K562 (cell line): Measurements from ENCODE around the gene HDAC6. TPM values are rescaled to one million over a fixed set of nuclear protein-coding genes. Genes with fewer than 3 reads are reported as not detected.

ENCODE experiments used
- ATF6 ChIP-seq: sonication (generic); formaldehyde crosslinking; IDR thresholded peaks from 2 replicates; pipeline ENCODE4 v1.4.0; 2020; ENCODE audit warnings: mild to moderate bottlenecking, missing genetic modification reagents
- CLOCK ChIP-seq: fragments of 250-450 bp; sonication (Bioruptor Pico); IDR thresholded peaks from 2 replicates; pipeline ENCODE4 v1.4.0; 2020; ENCODE audit warnings: mild to moderate bottlenecking, moderate library complexity, borderline replicate concordance
- HBP1 ChIP-seq: fragments of 450-650 bp; formaldehyde crosslinking; IDR thresholded peaks from 2 replicates; pipeline ENCODE4 v1.4.0; 2022; ENCODE audit warnings: missing genetic modification characterization
- ILK ChIP-seq: fragments of 450-650 bp; IDR thresholded peaks from 2 replicates; pipeline ENCODE4 v1.6.1; 2016; ENCODE audit warnings: missing genetic modification characterization, low read depth, mild to moderate bottlenecking, missing compliant biosample characterization, moderate library complexity, borderline replicate concordance
- KLF6 ChIP-seq: fragments of 250-450 bp; sonication (Bioruptor Pico); IDR thresholded peaks from 2 replicates; pipeline ENCODE4 v1.4.0; 2020; ENCODE audit warnings: mild to moderate bottlenecking, moderate library complexity, borderline replicate concordance
- MIER1 ChIP-seq: fragments of 450-650 bp; IDR thresholded peaks from 2 replicates; pipeline ENCODE4 v1.6.1; 2016; ENCODE audit warnings: antibody characterized with exemption, mild to moderate bottlenecking, low read depth
- MITF ChIP-seq: IDR thresholded peaks from 2 replicates; pipeline ENCODE4 v1.6.1; 2014; ENCODE audit warnings: antibody characterized with exemption
- MXI1 ChIP-seq: IDR thresholded peaks from 2 replicates; pipeline ENCODE4 v1.6.1; 2011; ENCODE audit warnings: low read depth, mild to moderate bottlenecking, improper control_type of control experiment, low read length
- MYNN ChIP-seq, 2 experiments: sonication (generic); formaldehyde crosslinking in 1 of 2; IDR thresholded peaks; 2 replicates each; pipeline versions ENCODE4 v1.5.0 to v1.6.1; 2016 to 2020; ENCODE audit warnings: antibody characterized with exemption in 1 of 2, missing genetic modification reagents in 1 of 2
- NR4A1 ChIP-seq, 2 experiments: fragments of 250-450 bp in 1 of 2; fragments of 450-650 bp in 1 of 2; sonication (Bioruptor Pico) in 1 of 2; IDR thresholded peaks; 2 replicates each; pipeline versions ENCODE4 v1.4.0 to v1.6.1; 2016 to 2020; ENCODE audit warnings: mild to moderate bottlenecking in 2 of 2, missing compliant biosample characterization in 1 of 2, missing genetic modification characterization in 1 of 2, moderate library complexity in 1 of 2
- PYGO2 ChIP-seq: fragments of 450-650 bp; IDR thresholded peaks from 2 replicates; pipeline ENCODE4 v1.6.1; 2016; ENCODE audit warnings: mild to moderate bottlenecking, missing genetic modification characterization, moderate library complexity, missing compliant biosample characterization
- TCF3 ChIP-seq: sonication (generic); formaldehyde crosslinking; IDR thresholded peaks from 2 replicates; pipeline ENCODE4 v1.4.0; 2020; ENCODE audit warnings: mild to moderate bottlenecking, missing genetic modification reagents
- ZBTB7A ChIP-seq: IDR thresholded peaks from 2 replicates; pipeline ENCODE4 v1.6.1; 2011; ENCODE audit warnings: low read depth, mild to moderate bottlenecking, low read length, moderate library complexity, borderline replicate concordance; ENCODE audit not compliant: control insufficient read depth
- ZBTB9 ChIP-seq: fragments of 450-650 bp; formaldehyde crosslinking; IDR thresholded peaks from 2 replicates; pipeline ENCODE4 v1.4.0; 2020; ENCODE audit warnings: mild to moderate bottlenecking, moderate library complexity
- ZNF12 ChIP-seq: sonication (generic); formaldehyde crosslinking; IDR thresholded peaks from 2 replicates; pipeline ENCODE4 v1.4.0; 2020; ENCODE audit warnings: mild to moderate bottlenecking, missing genetic modification reagents
- ZNF239 ChIP-seq: fragments of 250-450 bp; sonication (Bioruptor Pico); IDR thresholded peaks from 2 replicates; pipeline ENCODE4 v1.4.0; 2020; ENCODE audit warnings: mild to moderate bottlenecking
- ZNF785 ChIP-seq: fragments of 250-450 bp; sonication (Bioruptor Pico); IDR thresholded peaks from 2 replicates; pipeline ENCODE4 v1.4.0; 2020; ENCODE audit warnings: mild to moderate bottlenecking
- polyA plus RNA-seq, 8 experiments: library from polyadenylated mRNA; depleted of rRNA in 4 of 8; stranded (reverse) in 5 of 8; unstranded in 3 of 8; fragments of >200 nt; fragmentation: Nextera tagmentation in 2 of 8; fragmentation: Illumina TruSeq in 1 of 8; extraction: Ambion mirVana in 2 of 8; extraction: Trizol in 1 of 8; gene quantifications; 2 replicates each; pipeline versions ENCODE4 v1.2.1 to v1.2.3, GENCODE V29; 2011 to 2014; ENCODE audit warnings: inconsistent platforms in 1 of 8, missing spikeins in 1 of 8
- total RNA-seq, 7 experiments: library from RNA; depleted of rRNA in 6 of 7; stranded (reverse); fragments of >200 nt in 6 of 7; fragmentation: Illumina TruSeq in 2 of 7; extraction: Trizol in 2 of 7; gene quantifications; 2 replicates each; pipeline versions ENCODE4 v1.2.1 to v1.2.3, GENCODE V29; 2011 to 2021; ENCODE audit warnings: low replicate concordance in 1 of 7

Gene HDAC6
- total and polyA plus RNA-seq, 9 of the 15 experiments (the other 6 are each of a cell fraction or from before 2014, with no cell fraction given): 29.9 to 101 (median 71.2) TPM

GRCh38 chrX:48785540-48786214, 16.2 kb upstream of the HDAC6 start (continued):
- TF ChIP-seq CLOCK (CRISPR knock-in tag) (no peak), MXI1 (no peak), ZNF785 (CRISPR knock-in tag) (no peak), ILK (tag) (no peak), MITF (no peak), ZBTB7A (no peak), ZNF12 (peak; percentile 68; the same call in 1 of the 2 replicates), ZBTB9 (peak; percentile 65; the same call in 1 of the 2 replicates), PYGO2 (tag) (0 out of 2 replicates have a peak, but pooled peaks have one; percentile 35), MIER1 (0 out of 2 replicates have a peak, but pooled peaks have one; percentile 38), KLF6 (CRISPR knock-in tag) (0 out of 2 replicates have a peak, but pooled peaks have one; percentile 6), NR4A1 (CRISPR knock-in tag; IDR thresholded peaks at IDR 0.05) (0 out of 2 replicates have a peak, but pooled peaks have one; percentile 12), NR4A1 (tag; IDR thresholded peaks at IDR 0.05) (peak; percentile 88), ATF6 (CRISPR knock-in tag) (no peak; the same call in 1 of the 2 replicates), TCF3 (CRISPR knock-in tag) (peak; percentile 78), MYNN (IDR thresholded peaks at IDR 0.05) (peak; percentile 91), MYNN (CRISPR knock-in tag; IDR thresholded peaks at IDR 0.05) (no peak), HBP1 (CRISPR knock-in tag) (0 out of 2 replicates have a peak, but pooled peaks have one; percentile 28), ZNF239 (CRISPR knock-in tag) (no peak)
